COLO668 (cell line): ENCODE results near the gene IFI44L.

Experiments used
- DNase-seq: peaks from one replicate; lab custom pipeline; 2025; ENCODE audit not compliant: unreplicated experiment; lab: John Stamatoyannopoulos, UW

The IFI44L gene

GRCh38 chr1:78687315-78687714 lies 67.1 kb downstream of the IFI44L start:
- DNase-seq: no peak

DNA sequence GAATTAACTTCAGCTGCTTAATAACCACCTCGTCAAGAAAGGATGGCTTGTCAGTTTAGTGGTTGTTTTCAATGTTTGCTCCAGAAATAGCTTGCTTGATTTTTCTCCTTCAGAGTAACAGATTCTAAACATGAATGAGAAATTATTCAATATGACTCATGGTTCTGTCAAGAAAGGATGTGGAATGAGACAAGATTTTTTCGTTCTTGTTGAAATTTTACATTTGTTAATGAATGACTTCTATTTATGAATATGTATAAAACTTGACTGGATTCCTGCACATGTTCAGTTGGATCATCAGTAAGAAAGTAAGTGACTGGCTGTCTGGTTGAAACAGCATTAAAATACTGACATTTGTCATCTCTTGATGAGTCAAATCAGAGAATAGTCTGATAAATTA lies 67.7 kb downstream of the IFI44L start:
- DNase-seq: no peak

GRCh38 chr1:78688697-78689096 lies 68.4 kb downstream of the IFI44L start:
- DNase-seq: no peak

- DNase-seq: no peak
Observed at GRCh38 chr1:78690516-78690915, 70.3 kb downstream of the IFI44L start.

GRCh38 chr1:78691995-78692747 lies 71.9 kb downstream of the IFI44L start:
- no peak for DNase-seq
